Trophoblast cell (in vitro differentiated cells and primary cell): Measurements from ENCODE around the gene NPR1.
A peak's percentile ranks its signal among the peaks of the same experiment; 100 is the strongest.
"Not testable (repeated sequence)": the region's sequence is repeated elsewhere in the genome, so short reads cannot be mapped to it uniquely, and the experiment has no call there.

Source experiments
- DNase-seq, 2 donors: peaks; one replicate each; pipeline ENCODE4 v3.0.0-alpha.2; 2016
- H2AFZ ChIP-seq: 2 replicates; pipeline ENCODE4 v1.6.1; 2013; ENCODE audit warnings: low read length, moderate library complexity, mild to moderate bottlenecking; ENCODE audit not compliant: insufficient read depth, poor library complexity
- H2AK5ac ChIP-seq: 2 replicates; pipeline ENCODE4 v1.6.1; 2013; ENCODE audit warnings: mild to moderate bottlenecking, low read length
- H2BK120ac ChIP-seq: 2 replicates; pipeline ENCODE4 v1.6.1; 2013; ENCODE audit warnings: low read length, mild to moderate bottlenecking, moderate library complexity; ENCODE audit not compliant: insufficient read depth, poor library complexity
- H2BK12ac ChIP-seq: 2 replicates; pipeline ENCODE4 v1.6.1; 2013; ENCODE audit warnings: mild to moderate bottlenecking, low read length, moderate library complexity
- H2BK5ac ChIP-seq: 2 replicates; pipeline ENCODE4 v1.6.1; 2013; ENCODE audit warnings: low read length, low read depth, moderate library complexity, mild to moderate bottlenecking; ENCODE audit not compliant: poor library complexity
- H3K14ac ChIP-seq: 2 replicates; pipeline ENCODE4 v1.6.1; 2013; ENCODE audit warnings: mild to moderate bottlenecking, low read length
- H3K18ac ChIP-seq: 2 replicates; pipeline ENCODE4 v1.6.1; 2013; ENCODE audit warnings: mild to moderate bottlenecking, low read length
- H3K23ac ChIP-seq: 2 replicates; pipeline ENCODE4 v1.6.1; 2013; ENCODE audit warnings: low read length
- H3K27ac ChIP-seq: 2 replicates; pipeline ENCODE4 v1.5.1; 2013; ENCODE audit warnings: low read depth, mild to moderate bottlenecking, inconsistent platforms, low read length, moderate library complexity
- H3K27me3 ChIP-seq: 2 replicates; pipeline ENCODE4 v1.6.1; 2013; ENCODE audit warnings: inconsistent platforms, mild to moderate bottlenecking, low read length, moderate library complexity; ENCODE audit not compliant: insufficient read depth
- H3K36me3 ChIP-seq, 2 experiments: 1 replicate in 1 of 2; 2 replicates in 1 of 2; pipeline ENCODE4 v1.6.1; 2013; ENCODE audit warnings: low read length in 2 of 2, mild to moderate bottlenecking in 2 of 2, moderate library complexity in 1 of 2; ENCODE audit not compliant: insufficient read depth in 2 of 2, control insufficient read depth in 1 of 2
- H3K4ac ChIP-seq: 2 replicates; pipeline ENCODE4 v1.6.1; 2013; ENCODE audit warnings: low read depth, mild to moderate bottlenecking, low read length, moderate library complexity
- H3K4me1 ChIP-seq, 2 experiments: 1 replicate in 1 of 2; 2 replicates in 1 of 2; pipeline ENCODE4 v1.6.1; 2013; ENCODE audit warnings: low read length in 2 of 2, mild to moderate bottlenecking in 2 of 2, moderate library complexity in 1 of 2; ENCODE audit not compliant: insufficient read depth in 2 of 2, control insufficient read depth in 1 of 2
- H3K4me2 ChIP-seq: 2 replicates; pipeline ENCODE4 v1.6.1; 2013; ENCODE audit warnings: inconsistent platforms, mild to moderate bottlenecking, low read length, moderate library complexity
- H3K4me3 ChIP-seq: 2 replicates; pipeline ENCODE4 v1.5.1; 2013; ENCODE audit warnings: mild to moderate bottlenecking, low read depth, low read length, inconsistent platforms
- H3K79me1 ChIP-seq: one replicate; pipeline ENCODE4 v1.6.1; 2013; ENCODE audit warnings: low read length
- H3K79me2 ChIP-seq: 2 replicates; pipeline ENCODE4 v1.6.1; 2013; ENCODE audit warnings: low read length, mild to moderate bottlenecking; ENCODE audit not compliant: control insufficient read depth, insufficient read depth, poor library complexity
- H3K9ac ChIP-seq: 2 replicates; pipeline ENCODE4 v1.6.1; 2013; ENCODE audit warnings: mild to moderate bottlenecking, low read length
- H3K9me3 ChIP-seq: 2 replicates; pipeline ENCODE4 v1.6.1; 2013; ENCODE audit warnings: low read depth, mild to moderate bottlenecking, control low read depth, inconsistent platforms, low read length; ENCODE audit not compliant: insufficient read depth
- H4K12ac ChIP-seq: 2 replicates; pipeline ENCODE4 v1.6.1; 2013; ENCODE audit warnings: low read depth, mild to moderate bottlenecking, low read length, moderate library complexity
- H4K8ac ChIP-seq: 2 replicates; pipeline ENCODE4 v1.6.1; 2013; ENCODE audit warnings: low read depth, mild to moderate bottlenecking, low read length, moderate library complexity
- H4K91ac ChIP-seq: one replicate; pipeline ENCODE4 v1.6.1; 2013; ENCODE audit warnings: low read depth, mild to moderate bottlenecking, low read length, moderate library complexity
- WGBS: extraction: QIAGEN DNeasy Blood & Tissue Kit; methylation state at CpG from one replicate; pipeline ENCODE4 v1.1.7; 2013; ENCODE audit warnings: missing lambda C conversion rate; ENCODE audit not compliant: insufficient read length, insufficient coverage; ENCODE audit errors: extremely low coverage; 5-methylcytosine and 5-hydroxymethylcytosine counted together

The NPR1 gene

DNA sequence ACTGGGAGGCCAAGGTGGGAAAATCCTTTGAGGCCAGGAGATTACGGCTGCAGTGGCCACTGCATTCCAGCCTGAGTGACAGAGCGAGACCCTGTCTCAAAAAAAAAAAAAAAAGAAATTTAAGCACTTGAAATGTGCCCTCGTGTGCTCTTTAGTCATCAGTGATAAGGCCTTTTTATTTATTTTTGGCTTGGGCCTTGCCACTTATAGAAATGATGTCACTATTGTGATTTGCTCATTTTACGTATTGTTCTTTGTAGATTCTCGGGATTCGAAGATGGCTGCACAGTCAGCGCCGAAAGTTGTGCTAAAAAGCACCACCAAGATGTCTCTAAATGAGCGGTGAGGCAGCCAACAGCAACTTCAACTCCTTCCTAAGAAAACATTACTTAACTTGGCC lies 42.2 kb upstream of the NPR1 start:
- H4K8ac ChIP-seq = no peak overlapping the region
- no peak overlapping the region for H2AFZ ChIP-seq
- no peak overlapping the region for H3K14ac ChIP-seq
- H4K91ac ChIP-seq = no peak overlapping the region
- peaks cover 3 to 5% of the 10 kb centered on the region in 2 experiments for H3K4me1 ChIP-seq
- WGBS = no CpG with 5 or more reads among the region's 9 CpGs
- no peak for DNase-seq
- no peak overlapping the region for H2BK120ac ChIP-seq
- no peak overlapping the region for H3K18ac ChIP-seq
- no peak overlapping the region for H2BK12ac ChIP-seq
- H3K23ac ChIP-seq = no peak overlapping the region
- H3K79me1 ChIP-seq = peaks cover 4% of the 10 kb centered on the region
- H3K27ac ChIP-seq = no peak overlapping the region
- H3K9ac ChIP-seq = no peak overlapping the region
- H2BK5ac ChIP-seq = no peak overlapping the region
- peaks cover 4% of the 10 kb centered on the region for H3K9me3 ChIP-seq
- H3K4ac ChIP-seq = peak overlapping the region; percentile 81
- no peak overlapping the region for H2AK5ac ChIP-seq
- H3K27me3 ChIP-seq = no peaks in the 10 kb centered on the region
- H3K79me2 ChIP-seq = peaks cover 12% of the 10 kb centered on the region
- no peak overlapping the region for H3K4me3 ChIP-seq
- no peak overlapping the region for H3K4me2 ChIP-seq
- peaks cover 37 to 45% of the 10 kb centered on the region in 2 experiments for H3K36me3 ChIP-seq
- no peak overlapping the region for H4K12ac ChIP-seq

DNA sequence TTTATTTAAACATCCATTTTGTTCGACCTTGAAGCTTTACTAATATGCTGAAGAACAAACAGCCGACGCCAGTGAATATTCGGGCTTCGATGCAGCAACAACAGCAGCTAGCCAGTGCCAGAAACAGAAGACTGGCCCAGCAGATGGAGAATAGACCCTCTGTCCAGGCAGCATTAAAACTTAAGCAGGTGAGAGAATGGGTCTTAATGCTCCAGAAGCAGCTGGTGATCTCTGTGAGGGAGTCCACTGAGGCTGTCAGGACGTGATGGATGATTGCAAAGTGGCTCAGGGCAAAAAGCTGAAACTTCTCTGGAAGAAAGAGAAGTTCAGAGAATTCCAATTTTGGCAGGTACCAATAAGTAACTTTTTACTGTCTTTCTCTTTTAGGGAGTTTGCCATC lies 40.2 kb upstream of the NPR1 start:
- Histone ChIP-seq H3K4ac (no peak overlapping the region), H3K18ac (no peak overlapping the region), H3K79me1 (peaks cover 4% of the 10 kb centered on the region), H3K27ac (no peak overlapping the region), H4K91ac (no peak overlapping the region), H4K8ac (no peak overlapping the region), H2BK120ac (no peak overlapping the region), H3K36me3 (peaks cover 44 to 57% of the 10 kb centered on the region in 2 experiments), H3K79me2 (peaks cover 12% of the 10 kb centered on the region), H2BK5ac (no peak overlapping the region), H2AK5ac (no peak overlapping the region), H3K4me3 (no peak overlapping the region), H4K12ac (no peak overlapping the region), H3K4me2 (no peak overlapping the region), H3K27me3 (no peaks in the 10 kb centered on the region), H2BK12ac (no peak overlapping the region), H3K4me1 (peaks cover 3 to 5% of the 10 kb centered on the region in 2 experiments), H3K9ac (no peak overlapping the region), H3K14ac (no peak overlapping the region), H2AFZ (no peak overlapping the region), H3K9me3 (peaks cover 4% of the 10 kb centered on the region), H3K23ac (no peak overlapping the region)
- WGBS = no CpG with 5 or more reads among the region's 6 CpGs
- DNase-seq = no peak

DNA sequence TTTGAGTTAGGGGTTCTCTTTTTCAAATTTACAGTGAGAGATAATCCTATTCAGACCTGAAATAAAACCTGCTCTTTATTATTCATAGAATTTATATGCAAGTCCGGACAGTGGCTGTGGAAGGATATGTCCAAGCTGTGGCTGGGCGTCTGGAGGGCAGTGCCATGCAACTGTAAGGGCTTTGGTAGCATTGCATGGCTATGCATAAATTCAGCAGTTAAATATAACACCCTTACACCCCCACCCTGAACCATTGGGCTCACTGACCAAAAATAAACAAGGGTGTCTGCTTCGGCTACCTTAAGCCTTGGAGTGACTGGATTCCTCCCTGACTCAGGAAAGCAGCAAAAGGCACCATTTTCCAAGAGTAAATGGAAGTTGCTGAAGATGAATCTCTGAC lies 39.2 kb upstream of the NPR1 start:
- no peaks in the 10 kb centered on the region for H3K79me1 ChIP-seq
- no peak overlapping the region for H2AFZ ChIP-seq
- no peak overlapping the region for H4K12ac ChIP-seq
- H3K36me3 ChIP-seq = peaks cover 44 to 61% of the 10 kb centered on the region in 2 experiments
- no peaks in the 10 kb centered on the region for H3K27me3 ChIP-seq
- no peak overlapping the region for H2AK5ac ChIP-seq
- H3K9me3 ChIP-seq = no peaks in the 10 kb centered on the region
- no peak overlapping the region for H3K4me2 ChIP-seq
- H3K4me3 ChIP-seq = no peak overlapping the region
- H4K91ac ChIP-seq = no peak overlapping the region
- peaks cover 3 to 5% of the 10 kb centered on the region in 2 experiments for H3K4me1 ChIP-seq
- H3K23ac ChIP-seq = no peak overlapping the region
- H2BK5ac ChIP-seq = no peak overlapping the region
- no peak for DNase-seq
- H2BK12ac ChIP-seq = no peak overlapping the region
- no peak overlapping the region for H3K18ac ChIP-seq
- no peak overlapping the region for H3K27ac ChIP-seq
- no peak overlapping the region for H3K4ac ChIP-seq
- no peak overlapping the region for H3K14ac ChIP-seq
- H4K8ac ChIP-seq = no peak overlapping the region
- WGBS = no CpG with 5 or more reads among the region's 3 CpGs
- H3K9ac ChIP-seq = no peak overlapping the region
- no peak overlapping the region for H2BK120ac ChIP-seq
- peaks cover 9% of the 10 kb centered on the region for H3K79me2 ChIP-seq

DNA sequence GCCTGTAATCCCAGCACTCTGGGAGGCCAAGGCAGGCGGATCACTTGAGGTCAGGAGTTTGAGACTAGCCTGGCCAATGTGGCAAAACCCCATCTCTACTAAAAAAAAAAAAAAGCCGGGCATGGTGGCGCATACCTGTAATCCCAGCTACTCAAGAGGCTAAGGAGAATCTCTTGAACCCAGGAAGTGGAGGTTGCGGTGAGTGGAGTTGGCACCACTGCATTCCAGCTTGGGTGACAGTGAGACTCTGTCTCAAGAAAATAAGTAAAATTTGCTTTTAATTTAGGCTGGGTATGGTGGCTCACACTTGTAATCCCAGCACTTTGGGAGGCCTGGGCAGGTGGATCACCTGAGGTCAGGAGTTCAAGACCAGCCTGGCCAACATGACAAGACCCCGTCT lies 38.3 kb upstream of the NPR1 start:
- H3K27me3 ChIP-seq, H3K9me3 ChIP-seq, H3K4me1 ChIP-seq, H4K91ac ChIP-seq, H3K9ac ChIP-seq, H3K14ac ChIP-seq, H3K23ac ChIP-seq, H2AK5ac ChIP-seq, H4K12ac ChIP-seq, H2BK120ac ChIP-seq, H2AFZ ChIP-seq, DNase-seq, H3K4me2 ChIP-seq, H3K4me3 ChIP-seq, H2BK5ac ChIP-seq, H2BK12ac ChIP-seq, H3K27ac ChIP-seq, H3K79me2 ChIP-seq, H3K79me1 ChIP-seq, H3K18ac ChIP-seq, H4K8ac ChIP-seq: not testable (repeated sequence)
- H3K4ac ChIP-seq = peak overlapping the region; percentile 49
- H3K36me3 ChIP-seq = peaks cover 47 to 66% of the 10 kb centered on the region in 2 experiments
- WGBS = no CpG with 5 or more reads among the region's 5 CpGs
